GM18502 (cell line): ENCODE results near the gene IL16.
A peak's percentile ranks its signal among the peaks of the same experiment; 100 is the strongest.

Experiments used
- ATAC-seq: cut with Tn5 transposase; IDR thresholded peaks from one replicate; pipeline ENCODE4 v1.9.1; 2021; ENCODE audit warnings: mild to moderate bottlenecking; ENCODE audit not compliant: unreplicated experiment, poor library complexity

The IL16 gene

DNA sequence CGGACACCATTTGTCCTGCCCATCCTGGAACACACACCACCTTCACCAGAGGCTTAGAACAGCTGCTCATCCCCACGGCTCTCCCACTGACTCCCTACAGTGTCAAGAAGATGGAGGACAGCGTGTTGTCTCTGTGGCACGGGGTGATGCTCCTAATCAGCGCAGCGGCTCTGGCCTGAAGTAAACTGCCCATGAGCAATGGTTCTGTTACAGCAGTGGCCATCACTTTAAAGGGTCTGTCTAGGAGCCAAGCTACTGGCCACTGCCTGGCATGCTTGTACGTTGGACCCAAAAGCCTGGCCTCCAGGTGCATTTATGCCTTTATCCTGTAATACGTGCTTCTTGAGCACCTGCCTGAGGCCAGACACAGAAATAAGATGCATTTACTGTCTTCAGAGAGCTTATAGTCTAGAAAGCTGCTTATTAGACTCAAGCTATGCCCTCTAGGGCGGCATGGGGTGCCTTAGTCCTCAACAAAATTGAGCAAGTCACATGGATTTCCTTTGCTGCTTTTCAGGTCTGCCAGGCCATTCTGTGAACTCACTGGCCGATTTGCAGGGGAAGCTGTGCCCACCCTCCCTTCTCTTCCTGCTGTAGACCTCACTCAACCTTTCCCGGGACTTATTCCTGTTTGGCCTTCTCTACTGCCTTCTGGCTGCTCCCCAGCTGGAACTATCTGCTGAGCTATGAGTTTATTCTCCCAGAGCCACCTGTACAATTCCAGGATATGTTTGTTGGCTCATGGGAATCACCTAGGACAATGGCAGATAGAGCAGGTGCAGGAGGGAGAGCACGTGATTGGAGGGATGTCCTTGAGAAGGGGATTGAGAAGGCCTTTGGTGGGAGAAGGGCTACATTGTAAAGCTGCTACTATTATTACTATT is 75.3 kb downstream of the IL16 start:
- ATAC-seq = no peak

DNA sequence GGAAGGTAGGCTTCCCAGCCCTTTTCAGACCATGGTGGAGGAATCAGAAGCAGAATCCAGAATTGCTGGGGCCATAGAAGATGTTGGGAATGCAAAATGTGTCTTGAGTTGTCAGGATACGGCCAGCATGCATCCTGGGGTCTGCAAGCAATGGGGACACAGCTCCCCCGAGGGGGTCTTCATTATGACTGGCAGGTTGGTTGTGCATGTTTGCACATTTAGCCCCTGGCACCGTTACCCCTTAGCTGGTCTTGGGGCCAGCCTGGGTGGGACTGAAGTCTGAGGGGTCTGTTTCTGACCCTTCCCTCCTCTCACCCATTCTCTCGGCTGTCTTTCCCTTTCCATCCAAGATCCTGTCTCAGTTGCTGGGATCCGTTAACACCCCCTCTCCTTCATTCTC is 76.5 kb downstream of the IL16 start:
- no peak for ATAC-seq

DNA sequence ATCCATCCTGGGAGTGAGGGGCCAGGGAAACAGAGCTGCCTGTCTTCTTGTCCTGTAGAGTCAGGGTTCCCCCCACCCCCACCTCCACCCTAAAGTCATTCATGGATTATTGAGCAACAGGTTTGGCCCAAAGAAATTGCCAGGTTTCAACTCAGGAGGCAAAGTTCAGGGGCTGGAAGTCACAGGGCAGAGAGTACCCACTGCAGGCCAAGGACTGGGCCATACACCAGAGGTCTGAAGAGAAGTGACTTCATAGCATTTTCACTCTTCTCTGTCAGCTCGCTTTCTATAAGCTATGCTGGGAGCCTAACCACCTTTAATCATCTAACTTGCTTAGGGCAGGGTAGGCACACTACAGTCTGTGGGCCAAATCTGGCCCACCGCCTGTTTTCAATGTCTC is 77.2 kb downstream of the IL16 start:
- ATAC-seq = no peak

DNA sequence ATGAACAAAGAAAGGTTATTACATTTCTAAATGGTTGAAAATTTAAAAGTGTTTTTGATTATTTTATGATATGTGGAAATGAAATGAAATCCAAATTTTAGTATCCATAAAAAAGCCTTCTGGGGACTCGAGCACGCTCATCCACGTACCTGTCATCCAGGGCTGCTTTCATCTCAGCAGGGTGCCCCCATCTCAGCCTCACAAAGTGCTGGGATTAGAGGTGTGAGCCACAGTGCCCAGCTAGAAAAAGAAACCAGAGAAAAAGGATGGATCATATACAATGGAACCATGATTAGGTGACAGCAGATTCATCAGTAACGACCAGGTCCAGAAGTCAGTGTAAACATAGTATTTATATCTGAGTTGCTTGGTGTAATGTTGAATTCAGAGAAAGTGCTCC is 77.6 kb downstream of the IL16 start:
- ATAC-seq = no peak

DNA sequence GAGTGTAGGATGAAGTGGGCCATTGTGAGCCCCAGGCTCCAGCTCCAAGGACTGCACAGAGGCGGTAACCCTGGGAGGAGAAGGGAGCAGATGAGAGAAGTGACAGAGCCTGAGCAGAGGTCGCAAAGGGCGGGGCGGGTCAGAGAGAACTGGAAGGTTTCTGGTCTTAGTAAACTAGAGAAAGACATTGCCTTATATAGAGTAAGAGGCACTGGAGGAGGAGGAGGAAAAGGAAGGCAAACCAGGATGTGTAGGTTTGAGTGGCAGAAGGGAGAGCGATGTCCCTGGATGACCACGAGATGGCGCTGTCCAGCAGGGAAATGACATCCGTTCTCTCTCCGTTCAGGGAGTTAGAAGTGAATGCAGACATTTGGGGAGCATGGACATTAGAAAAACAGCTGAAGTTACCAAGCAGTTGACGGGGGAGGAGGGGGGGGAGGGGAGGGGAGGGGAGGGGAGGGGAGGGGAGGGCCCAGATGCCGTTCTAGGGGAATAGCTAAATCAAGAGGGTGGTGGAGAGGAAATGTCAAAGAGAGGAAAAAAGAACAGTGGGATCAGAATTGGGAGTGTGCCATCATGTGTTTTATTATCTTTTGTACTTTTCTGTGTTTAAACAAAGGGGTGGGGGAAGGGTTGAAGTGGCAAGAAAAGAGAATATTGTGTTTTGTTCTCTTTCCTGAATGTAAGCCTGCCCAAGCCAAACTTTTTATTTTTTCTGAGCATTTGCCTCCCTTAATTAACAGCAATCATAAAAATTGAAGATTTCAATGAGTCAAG is 78.4 kb downstream of the IL16 start:
- peak; percentile 82 for ATAC-seq

DNA sequence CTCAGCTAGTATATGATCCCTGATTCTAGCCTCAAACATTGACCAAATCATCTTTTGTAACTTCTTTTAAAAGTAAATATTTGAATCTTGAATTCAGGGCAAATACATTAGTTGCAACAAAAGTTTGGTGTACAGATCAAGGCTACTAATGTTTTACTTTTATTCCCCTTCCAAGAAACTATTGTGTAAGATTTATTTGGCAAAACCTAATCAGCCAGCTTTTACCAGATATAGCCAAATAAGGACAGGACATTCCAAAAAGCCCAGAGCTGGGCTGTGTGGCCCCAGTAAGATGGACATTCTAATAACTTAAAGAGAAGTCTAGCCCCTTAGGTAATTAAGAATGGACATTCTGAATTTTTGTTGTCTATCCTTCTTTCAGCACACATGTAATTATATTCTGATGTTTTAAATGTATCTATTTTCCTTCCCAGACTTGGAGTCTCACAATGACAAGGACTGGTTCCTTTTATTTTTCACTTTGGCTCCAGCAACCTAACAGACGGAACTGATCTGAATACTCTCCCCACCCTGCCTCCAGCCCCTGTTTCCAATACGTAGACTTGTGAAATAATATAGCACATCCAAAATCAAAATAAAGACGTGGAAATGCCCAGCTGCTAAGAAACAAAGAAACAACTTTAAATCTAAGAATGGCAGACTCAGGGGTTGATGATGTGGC is 79.2 kb downstream of the IL16 start:
- ATAC-seq = no peak

DNA sequence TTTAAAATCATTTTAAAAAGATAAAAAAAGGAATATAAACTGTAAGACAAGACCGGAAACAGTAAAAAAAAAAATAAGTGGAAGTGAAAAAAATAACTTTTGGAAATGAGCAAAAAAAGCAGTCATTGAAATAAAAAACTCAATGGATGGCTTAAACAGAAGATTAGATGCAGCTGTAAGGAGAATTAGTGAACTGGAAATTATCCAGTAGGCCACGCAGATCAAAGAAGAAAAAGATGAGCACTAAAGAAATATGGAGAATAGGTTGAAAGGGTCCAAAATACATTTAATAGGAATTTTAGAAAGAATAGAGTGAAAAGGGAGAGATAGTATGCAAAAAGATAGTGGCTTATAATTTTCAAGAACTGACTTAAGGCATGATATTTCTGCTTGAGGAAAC is 80.3 kb downstream of the IL16 start:
- no peak for ATAC-seq

DNA sequence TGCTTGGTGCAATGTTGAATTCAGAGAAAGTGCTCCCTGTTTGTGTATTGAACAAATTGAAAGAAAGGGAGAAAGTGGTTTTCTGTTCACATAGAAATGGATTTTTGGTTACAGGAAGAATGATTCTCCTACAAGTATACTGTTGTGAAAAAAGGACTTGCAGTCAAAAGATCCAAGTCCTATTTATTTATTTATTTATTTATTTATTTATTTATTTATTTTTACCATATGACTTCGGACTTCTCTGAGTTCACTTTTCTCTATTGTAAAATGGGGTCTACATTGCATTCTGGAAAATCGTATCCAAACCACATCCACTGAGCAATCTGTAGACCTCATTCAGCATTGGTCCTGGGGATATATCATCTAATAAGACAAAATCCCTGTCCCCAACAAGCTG is 81.2 kb downstream of the IL16 start:
- no peak for ATAC-seq

DNA sequence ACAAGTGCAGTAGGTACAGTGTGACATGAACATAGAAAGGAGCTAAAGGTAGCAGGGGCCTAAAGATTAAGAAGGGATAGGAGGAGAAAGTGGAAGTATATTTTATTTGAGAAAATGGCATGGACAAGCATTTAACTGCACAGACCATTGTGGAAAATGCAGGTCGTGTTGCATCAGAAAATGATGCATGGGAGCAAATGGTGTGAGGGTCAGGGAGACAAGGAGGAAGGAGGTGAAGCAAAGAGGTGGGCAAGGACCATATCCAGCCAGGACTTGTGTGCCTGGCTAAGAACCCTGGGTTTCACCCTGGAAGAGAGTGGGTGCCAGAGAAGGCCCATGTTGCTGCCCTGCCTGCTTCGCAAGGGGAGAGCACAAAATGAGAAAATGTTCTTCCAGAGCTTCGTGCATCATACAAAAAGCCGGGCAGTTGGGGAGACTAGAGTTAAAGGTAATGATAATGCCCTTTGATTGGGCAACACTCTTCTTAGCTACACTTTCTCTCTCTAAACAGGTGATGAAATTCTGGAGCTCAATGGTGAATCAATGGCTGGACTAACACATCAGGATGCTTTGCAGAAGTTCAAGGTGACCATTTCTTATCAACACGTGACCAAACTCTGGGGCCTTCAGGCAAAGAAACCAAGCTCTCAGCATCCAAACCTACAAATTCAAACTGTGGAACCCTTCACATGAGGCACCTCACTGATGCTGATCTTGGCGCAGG is 81.8 kb downstream of the IL16 start:
- no peak for ATAC-seq

DNA sequence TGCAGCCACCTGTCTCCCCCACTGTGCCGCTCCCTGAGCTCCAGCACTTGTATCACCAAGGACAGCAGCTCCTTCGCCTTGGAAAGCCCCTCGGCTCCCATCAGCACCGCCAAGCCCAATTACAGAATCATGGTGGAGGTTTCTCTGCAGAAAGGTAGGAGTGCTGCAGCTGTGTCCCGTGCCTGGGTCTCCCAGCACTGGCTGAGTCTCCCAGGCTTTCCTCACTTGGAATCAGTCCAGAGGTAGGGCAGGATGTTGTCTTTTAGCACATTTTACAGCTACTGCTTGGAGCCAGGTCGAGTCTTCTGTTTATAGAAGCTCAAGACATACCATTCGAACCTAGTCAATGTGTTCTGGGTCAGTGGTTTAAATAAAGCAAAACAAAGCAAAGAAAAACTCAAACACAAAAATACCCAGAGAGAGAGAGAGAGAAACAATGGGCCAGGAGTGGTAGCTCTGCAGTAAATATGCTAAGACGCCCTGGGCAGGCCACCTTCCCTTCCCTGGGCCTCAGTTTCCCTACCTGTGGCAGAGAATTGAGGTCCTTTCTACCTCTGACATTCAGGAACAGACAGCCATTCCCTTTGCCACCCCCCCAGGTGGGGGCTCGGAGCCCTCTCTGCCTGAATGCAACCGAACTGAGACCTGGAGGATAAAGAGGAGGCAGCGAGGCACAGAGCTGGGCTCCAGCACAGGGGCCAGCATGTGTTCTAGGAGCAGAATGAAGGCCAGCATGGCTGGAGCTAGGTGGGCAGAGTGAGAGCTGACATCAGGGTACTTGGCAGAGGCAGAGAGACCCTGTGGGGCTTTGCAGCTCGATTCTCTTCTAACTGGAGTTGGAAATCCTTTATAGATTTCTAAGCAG is 83.2 kb downstream of the IL16 start:
- no peak for ATAC-seq

DNA sequence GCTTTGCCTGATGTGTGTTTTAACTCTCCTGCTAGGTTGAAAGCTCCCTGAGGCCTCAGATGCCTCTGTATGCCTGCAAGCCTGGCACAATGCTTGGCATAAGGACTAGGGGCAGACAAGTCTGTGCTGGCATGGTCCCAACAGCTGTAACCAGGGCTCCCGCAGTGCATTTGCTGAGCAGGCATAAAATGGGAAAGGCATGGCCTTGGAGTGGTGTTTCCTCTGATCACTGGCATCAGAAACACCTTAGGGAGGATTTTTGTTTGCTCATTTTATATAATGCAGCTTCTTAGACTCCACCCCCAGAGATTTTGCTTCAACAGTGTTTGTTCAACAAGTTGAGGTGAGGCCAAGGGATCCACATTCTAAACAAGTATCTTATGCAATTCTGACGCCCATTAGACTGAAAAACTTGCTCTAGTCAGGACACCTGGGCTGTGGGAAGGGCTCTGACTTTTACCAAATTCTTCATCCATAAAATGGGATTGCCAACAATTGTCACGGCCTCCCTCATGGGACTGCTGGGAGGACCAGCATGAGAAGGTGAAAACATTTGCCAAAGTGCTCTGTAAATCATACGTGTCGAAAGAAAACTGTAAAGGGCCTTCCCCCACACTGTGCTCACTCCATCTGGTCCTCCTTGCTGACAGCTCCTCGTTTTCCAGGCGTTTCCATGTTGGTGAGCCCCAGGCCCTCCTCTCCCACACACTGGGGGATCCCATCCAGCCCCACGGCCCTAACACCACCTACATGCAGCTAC is 84.2 kb downstream of the IL16 start:
- ATAC-seq = no peak

DNA sequence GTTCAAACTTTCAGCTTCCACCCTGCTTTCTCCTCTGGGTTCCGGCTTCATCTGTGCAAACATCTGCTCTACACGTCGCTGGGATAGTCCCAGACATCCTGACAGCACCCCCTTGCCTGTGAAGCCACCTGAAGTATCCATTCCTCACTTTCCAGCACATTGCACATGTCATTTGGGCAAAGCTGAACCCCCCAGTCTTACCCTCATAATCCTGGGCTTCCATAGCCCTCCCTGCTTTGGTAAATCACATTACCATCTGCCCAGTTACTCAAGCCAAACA is 84.7 kb downstream of the IL16 start:
- no peak for ATAC-seq

DNA sequence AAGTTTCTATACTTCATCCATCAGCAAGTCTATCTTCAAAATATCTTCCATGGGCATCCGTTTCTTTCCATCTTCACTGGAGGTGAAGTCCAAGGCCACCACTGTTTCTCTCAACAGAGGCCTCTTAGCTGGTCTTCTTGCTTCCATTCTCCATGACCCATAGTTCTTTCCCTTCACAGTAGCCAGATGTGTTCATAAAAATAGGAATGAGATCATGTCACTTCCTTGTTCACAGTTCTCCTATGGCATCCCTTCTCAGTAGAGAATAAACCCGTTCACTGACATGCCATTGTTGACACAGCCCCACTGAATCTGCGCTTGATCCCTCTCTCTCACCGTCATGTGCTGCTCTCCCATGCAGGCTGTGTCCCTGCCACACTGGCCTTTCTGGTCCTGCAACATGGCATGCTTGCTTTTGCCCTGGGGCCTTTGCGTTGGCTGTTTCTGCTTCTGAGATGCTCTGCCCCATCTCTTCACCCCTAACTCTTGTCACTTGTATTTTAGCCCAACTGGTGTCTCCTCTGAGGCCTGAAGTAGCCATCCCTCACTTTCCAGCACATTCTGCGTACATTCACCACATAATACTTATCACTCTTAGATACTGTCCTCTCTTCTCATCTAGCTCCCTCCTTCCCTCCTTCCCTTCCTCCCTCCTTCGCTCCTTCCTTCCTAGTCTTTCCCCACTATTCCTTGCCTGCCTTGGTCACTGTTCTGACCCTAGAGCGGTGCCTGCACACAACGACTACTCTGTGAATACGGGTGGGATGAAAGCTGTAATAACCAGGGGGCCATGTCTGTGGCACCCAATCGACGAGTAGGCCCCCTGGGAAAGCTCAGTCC is 85.3 kb downstream of the IL16 start:
- no peak for ATAC-seq

DNA sequence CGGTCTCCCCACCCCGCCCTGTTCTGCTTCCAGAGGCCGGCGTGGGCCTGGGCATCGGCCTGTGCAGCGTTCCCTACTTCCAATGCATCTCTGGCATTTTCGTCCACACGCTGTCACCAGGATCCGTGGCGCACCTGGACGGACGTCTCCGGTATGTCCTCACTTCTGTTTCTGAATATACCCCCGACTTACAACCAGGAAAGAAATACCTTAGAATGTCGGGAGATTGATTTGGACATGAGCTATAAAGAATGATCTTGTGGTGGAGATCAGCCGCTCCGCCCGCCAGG is 85.9 kb downstream of the IL16 start:
- no peak for ATAC-seq

DNA sequence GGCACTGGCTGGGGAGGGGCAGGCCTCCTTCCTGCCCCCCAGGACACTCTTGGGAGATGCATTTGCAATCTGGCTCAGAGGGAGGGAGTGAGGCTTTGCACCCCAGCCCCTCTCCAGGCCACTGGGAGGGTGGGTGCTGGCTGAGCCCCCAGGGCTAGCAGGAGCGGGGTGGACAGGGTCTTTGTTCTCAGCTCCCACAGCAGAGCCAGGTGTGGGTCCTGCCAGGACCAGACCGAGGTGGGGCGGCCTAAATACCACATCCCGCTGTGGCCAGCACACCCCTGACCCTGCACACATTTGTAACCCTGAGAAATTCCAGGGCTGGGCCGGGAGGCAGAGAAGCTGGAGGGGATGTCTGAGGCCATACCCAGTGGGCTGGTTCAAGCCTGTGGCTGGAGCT is 86.2 kb downstream of the IL16 start:
- no peak for ATAC-seq

DNA sequence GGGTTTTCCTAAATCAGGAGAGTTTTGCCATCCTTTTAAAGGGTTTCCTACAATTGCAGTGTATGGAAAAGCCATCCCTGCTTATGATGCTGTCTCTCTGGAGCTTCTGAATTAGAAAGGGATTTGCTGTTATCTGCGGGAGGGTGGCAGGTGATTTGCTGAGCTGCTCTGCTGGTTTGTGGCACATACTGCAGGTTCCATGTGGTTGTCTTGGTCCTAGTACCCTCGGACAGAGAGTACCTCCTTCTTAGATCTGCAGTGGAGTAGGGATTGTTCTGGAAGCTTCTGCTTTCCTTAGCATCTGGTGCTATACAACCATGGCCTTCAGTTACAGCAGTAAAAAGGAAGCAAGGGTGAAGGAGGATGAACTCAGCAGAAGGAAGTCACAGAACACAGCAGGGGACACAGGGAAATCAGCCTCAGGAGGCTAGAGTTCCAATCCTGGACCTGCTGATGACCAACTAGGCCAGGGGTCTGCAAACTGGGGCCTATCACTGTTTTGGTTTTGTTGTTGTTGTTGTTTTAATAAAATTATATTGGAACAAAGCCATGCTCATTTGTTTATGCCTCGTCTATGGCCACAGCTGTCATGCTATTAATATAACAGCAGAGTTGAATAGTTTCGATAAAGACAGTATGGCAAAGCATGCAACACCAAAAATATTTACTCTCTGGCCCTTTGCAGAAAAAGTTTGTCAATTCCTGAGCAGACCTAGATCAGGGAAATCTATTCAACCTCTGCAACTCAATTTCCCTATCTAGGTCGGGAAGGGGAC is 87.8 kb downstream of the IL16 start:
- peak; percentile 65 for ATAC-seq

DNA sequence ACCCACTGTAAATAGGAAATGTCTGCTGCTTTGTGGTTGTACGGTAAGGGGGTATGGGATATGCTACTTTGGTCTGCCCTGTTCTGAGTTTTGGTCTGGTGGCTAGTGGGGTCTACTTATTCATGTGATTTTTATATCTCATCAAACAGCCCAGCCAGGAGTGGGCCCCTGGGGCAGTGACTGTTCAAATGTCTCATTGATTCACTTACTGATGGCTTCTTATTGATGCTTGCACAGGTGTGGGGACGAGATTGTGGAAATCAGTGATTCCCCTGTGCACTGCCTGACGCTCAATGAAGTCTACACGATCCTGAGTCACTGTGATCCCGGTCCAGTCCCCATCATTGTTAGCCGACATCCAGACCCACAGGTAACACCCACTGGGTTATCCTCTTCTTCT is 88.8 kb downstream of the IL16 start:
- no peak for ATAC-seq
